CD4-positive, alpha-beta T cell (primary cell): Measurements from ENCODE around the gene CTSK. TPM values are rescaled to one million over a fixed set of nuclear protein-coding genes. Genes with fewer than 3 reads are reported as not detected.

Experiments used
- ATAC-seq: fragments of 200-7000 bp; cut with Tn5 transposase; one replicate; pipeline ENCODE4 v1.10.0; 2022; ENCODE audit warnings: mild to moderate bottlenecking; ENCODE audit not compliant: poor library complexity
- CTCF ChIA-PET: fragments of 350-600 bp; sonication (Branson Sonifier 250); formaldehyde crosslinking; loops from one replicate; lab custom pipeline; 2021; ENCODE audit warnings: antibody characterized with exemption, inconsistent platforms; lab: Charles Lee
- POLR2A ChIA-PET: fragments of 350-600 bp; sonication (Branson Sonifier 250); formaldehyde crosslinking; loops from one replicate; lab custom pipeline; 2021; ENCODE audit warnings: antibody characterized with exemption, inconsistent platforms; lab: Charles Lee
- DNase-seq, 14 experiments: peaks; one replicate each; pipeline ENCODE4 v3.0.0-alpha.2; 2013 to 2020; ENCODE audit warnings: mixed read lengths in 2 of 14
- H3K27ac ChIP-seq, 2 donors: one replicate each; pipeline versions ENCODE4 v1.5.1 to v1.7.0; 2013; ENCODE audit warnings: low read length in 2 of 2, low read depth in 1 of 2, mild to moderate bottlenecking in 1 of 2
- H3K27me3 ChIP-seq, 2 experiments: 1 replicate in 1 of 2; 2 replicates in 1 of 2; pipeline versions ENCODE4 v1.6.1 to v1.7.0; 2013; ENCODE audit warnings: low read length in 2 of 2, control low read depth in 1 of 2, mild to moderate bottlenecking in 1 of 2, moderate library complexity in 1 of 2; ENCODE audit not compliant: insufficient read depth in 2 of 2, control insufficient read depth in 1 of 2
- H3K36me3 ChIP-seq: one replicate; pipeline ENCODE4 v1.6.1; 2013; ENCODE audit warnings: low read length, control low read depth; ENCODE audit not compliant: insufficient read depth
- H3K4me1 ChIP-seq: one replicate; pipeline ENCODE4 v1.6.1; 2013; ENCODE audit warnings: low read length, control low read depth; ENCODE audit not compliant: insufficient read depth
- H3K4me3 ChIP-seq: one replicate; pipeline ENCODE4 v1.5.1; 2013; ENCODE audit warnings: mild to moderate bottlenecking, low read length, moderate library complexity
- H3K9me3 ChIP-seq, 2 experiments: 1 replicate in 1 of 2; 2 replicates in 1 of 2; pipeline versions ENCODE4 v1.6.1 to v1.7.0; 2013; ENCODE audit warnings: low read length in 2 of 2, mild to moderate bottlenecking in 2 of 2, control low read depth in 1 of 2, moderate library complexity in 1 of 2; ENCODE audit not compliant: control insufficient read depth in 1 of 2, insufficient read depth in 1 of 2
- H3K27ac Mint-ChIP-seq: one replicate; pipeline ENCODE4 v1.8.0; 2020; ENCODE audit warnings: mixed read lengths
- H3K27me3 Mint-ChIP-seq: one replicate; pipeline ENCODE4 v1.8.0; 2021; ENCODE audit warnings: mixed read lengths
- H3K36me3 Mint-ChIP-seq: one replicate; pipeline ENCODE4 v1.8.0; 2021; ENCODE audit warnings: low read depth, mixed read lengths
- H3K4me1 Mint-ChIP-seq: one replicate; pipeline ENCODE4 v1.8.0; 2021; ENCODE audit warnings: low read depth, mixed read lengths
- H3K4me3 Mint-ChIP-seq: one replicate; pipeline ENCODE4 v1.8.0; 2020; ENCODE audit warnings: mild to moderate bottlenecking, mixed read lengths
- H3K9me3 Mint-ChIP-seq: one replicate; pipeline ENCODE4 v1.8.0; 2020; ENCODE audit warnings: mixed read lengths
- intact Hi-C, 2 experiments: fragments of 100-400 bp; cut with DNase I in 1 of 2; cut with micrococcal nuclease in 1 of 2; formaldehyde crosslinking; loops; one replicate each; pipeline versions ENCODE4 v1.15.1 to v1.9.0; 2023 to 2025; cut with DNase I, micrococcal nuclease
- total RNA-seq, 174 experiments: library from RNA in 2 of 174; stranded (reverse) in 2 of 174; gene quantifications; one replicate each; pipeline ENCODE4 v1.2.3 and lab custom pipeline; 2021 to 2026
- TF ChIP-seq, protein P1 (sequence below): fragments of 200-600 bp; IDR thresholded peaks from one replicate; pipeline ENCODE4 v1.8.0; 2022; ENCODE audit warnings: antibody characterized with exemption, mild to moderate bottlenecking

The CTSK gene
- total RNA-seq, 2 experiments from 2014 or later = 11.2 to 11.8 TPM

DNA sequence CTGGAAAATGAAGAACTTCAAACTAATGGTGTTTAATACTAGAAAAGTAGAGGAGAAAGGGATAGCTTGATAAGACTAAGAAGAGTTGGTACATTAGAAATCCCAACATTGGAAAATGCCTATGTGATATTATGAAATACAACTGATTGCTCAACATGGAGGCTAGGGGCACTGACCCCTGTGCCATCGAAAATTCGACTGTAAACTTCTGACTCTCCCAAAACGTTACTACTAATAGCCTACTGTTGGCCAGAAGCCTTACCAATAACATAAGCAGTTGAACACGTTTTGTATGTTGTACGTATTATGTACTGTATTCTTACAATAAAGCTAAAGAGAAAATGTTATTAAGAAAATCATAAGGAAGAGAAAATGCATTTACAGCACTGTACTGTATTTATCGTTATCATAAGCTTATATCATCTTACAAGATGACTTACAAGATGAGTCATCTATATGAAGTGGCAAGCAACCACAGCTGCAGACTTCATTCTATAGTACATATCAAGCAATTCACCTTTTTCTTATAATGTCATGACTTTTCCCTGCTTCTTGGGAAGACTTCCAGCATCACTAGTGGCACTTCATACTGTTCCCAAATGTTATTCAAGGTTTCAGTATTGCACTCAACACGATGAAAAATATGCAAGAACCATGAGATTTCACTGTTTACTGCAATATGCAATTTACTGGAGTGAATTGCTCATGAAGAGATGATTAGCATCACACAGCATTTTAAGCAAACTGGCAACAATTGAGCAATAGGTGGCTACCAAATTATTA lies 12.9 kb upstream of the CTSK start:
- peaks cover 71% of the 10 kb centered on the region for H3K36me3 ChIP-seq
- no peak for DNase-seq
- no peaks in the 10 kb centered on the region for H3K4me1 ChIP-seq
- H3K4me3 ChIP-seq = no peak overlapping the region
- H3K27me3 ChIP-seq = no peaks in the 10 kb centered on the region
- Mint-ChIP-seq H3K36me3 (peaks cover 81% of the 10 kb centered on the region), H3K9me3 (no peaks in the 10 kb centered on the region), H3K27me3 (no peaks in the 10 kb centered on the region), H3K4me1 (no peaks in the 10 kb centered on the region), H3K4me3 (no peak overlapping the region), H3K27ac (peak overlapping the region; percentile 44)
- TF ChIP-seq, protein P1, sequence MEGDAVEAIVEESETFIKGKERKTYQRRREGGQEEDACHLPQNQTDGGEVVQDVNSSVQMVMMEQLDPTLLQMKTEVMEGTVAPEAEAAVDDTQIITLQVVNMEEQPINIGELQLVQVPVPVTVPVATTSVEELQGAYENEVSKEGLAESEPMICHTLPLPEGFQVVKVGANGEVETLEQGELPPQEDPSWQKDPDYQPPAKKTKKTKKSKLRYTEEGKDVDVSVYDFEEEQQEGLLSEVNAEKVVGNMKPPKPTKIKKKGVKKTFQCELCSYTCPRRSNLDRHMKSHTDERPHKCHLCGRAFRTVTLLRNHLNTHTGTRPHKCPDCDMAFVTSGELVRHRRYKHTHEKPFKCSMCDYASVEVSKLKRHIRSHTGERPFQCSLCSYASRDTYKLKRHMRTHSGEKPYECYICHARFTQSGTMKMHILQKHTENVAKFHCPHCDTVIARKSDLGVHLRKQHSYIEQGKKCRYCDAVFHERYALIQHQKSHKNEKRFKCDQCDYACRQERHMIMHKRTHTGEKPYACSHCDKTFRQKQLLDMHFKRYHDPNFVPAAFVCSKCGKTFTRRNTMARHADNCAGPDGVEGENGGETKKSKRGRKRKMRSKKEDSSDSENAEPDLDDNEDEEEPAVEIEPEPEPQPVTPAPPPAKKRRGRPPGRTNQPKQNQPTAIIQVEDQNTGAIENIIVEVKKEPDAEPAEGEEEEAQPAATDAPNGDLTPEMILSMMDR = no peak
- CTCF ChIA-PET = interaction anchor here (0.6 kb wide), 1 partner anchor 17 kb away, joined by 3 read pairs; no protein-coding TSS in a partner anchor
- no peak for ATAC-seq
- intact Hi-C loops = no loop called here
- no peaks in the 10 kb centered on the region for H3K9me3 ChIP-seq
- POLR2A ChIA-PET = no interaction called here
- H3K27ac ChIP-seq = no peak overlapping the region

DNA sequence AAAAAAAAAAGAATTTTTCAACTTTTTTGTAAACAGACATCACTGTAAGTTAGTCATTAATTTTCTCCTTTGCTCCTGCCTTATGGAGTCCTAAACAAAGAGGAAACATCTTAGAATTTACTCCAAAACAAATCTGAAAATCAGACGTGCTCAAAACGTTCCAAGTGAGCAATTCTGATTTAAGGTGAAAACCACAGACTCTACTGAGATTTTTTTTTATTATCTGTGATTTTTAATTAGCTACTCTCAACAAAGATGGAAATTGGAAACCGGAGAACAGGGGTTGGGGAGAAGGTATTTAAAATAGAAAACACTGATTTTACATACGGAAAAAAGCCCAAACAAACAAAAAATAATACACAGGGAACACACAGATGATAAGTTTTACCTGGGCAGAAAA lies 7.8 kb upstream of the CTSK start:
- POLR2A ChIA-PET = no interaction called here

DNA sequence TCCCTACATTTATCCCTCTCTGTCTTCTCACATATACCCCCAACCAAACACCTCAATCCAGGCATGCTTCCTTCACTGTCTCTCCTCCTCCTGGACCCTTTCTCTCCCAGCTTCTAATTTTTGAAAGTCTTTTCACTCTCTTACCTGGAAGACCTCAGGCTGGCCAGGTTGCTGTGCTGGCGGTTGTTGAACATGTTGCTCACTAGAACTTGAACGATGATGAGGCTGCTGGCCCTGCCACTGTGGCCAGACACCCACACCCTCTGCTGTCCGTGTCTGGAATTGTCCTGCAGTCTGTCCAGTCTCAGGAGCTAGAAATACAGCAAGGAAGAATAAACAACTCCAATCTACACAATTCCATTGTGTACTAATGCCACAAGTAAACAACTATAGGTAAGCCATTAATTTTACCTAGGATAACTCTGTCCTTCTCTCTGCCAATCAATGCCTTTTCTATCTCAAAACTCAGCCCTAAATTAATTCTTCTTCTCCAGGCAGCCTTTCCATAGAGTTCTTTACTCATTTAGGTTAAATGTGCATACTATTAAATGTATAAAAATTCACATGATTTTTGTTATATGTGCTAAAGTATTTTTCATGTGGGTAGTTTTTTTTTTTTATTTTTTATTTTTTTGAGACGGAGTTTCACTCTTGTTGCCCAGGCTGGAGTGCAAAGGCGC lies 5.1 kb upstream of the CTSK start:
- H3K27me3 Mint-ChIP-seq = no peaks in the 10 kb centered on the region
- ChIA-PET POLR2A (no interaction called here), CTCF (no interaction called here)
- intact Hi-C loops = no loop called here
- Histone ChIP-seq H3K4me1 (no peaks in the 10 kb centered on the region), H3K4me3 (no peak overlapping the region), H3K27me3 (no peaks in the 10 kb centered on the region), H3K9me3 (no peaks in the 10 kb centered on the region), H3K27ac (no peak overlapping the region), H3K36me3 (peaks cover 65% of the 10 kb centered on the region)
- no peaks in the 10 kb centered on the region for H3K9me3 Mint-ChIP-seq
- ATAC-seq (no peak), DNase-seq (peak in 3 of 14 experiments; percentile 3 to 48 (median 47))
- H3K27ac Mint-ChIP-seq = no peak overlapping the region
- peaks cover 2% of the 10 kb centered on the region for H3K4me1 Mint-ChIP-seq
- TF ChIP-seq, protein P1 = no peak
- H3K4me3 Mint-ChIP-seq = no peak overlapping the region
- peaks cover 32% of the 10 kb centered on the region for H3K36me3 Mint-ChIP-seq

More for the DNA sequence above, 7.8 kb upstream of the CTSK start:
- Mint-ChIP-seq H3K4me1 (no peaks in the 10 kb centered on the region), H3K4me3 (no peak overlapping the region), H3K27ac (no peak overlapping the region), H3K36me3 (peaks cover 51% of the 10 kb centered on the region), H3K9me3 (no peaks in the 10 kb centered on the region), H3K27me3 (no peaks in the 10 kb centered on the region)
- H3K9me3 ChIP-seq = no peaks in the 10 kb centered on the region
- CTCF ChIA-PET = no interaction called here
- peaks cover 76% of the 10 kb centered on the region for H3K36me3 ChIP-seq
- TF ChIP-seq, protein P1 = no peak
- ATAC-seq (no peak), DNase-seq (no peak)
- no peaks in the 10 kb centered on the region for H3K27me3 ChIP-seq
- intact Hi-C loops = no loop called here
- no peaks in the 10 kb centered on the region for H3K4me1 ChIP-seq
- no peak overlapping the region for H3K27ac ChIP-seq
- H3K4me3 ChIP-seq = no peak overlapping the region
